ENCODE results near the gene IFITM5.
"Not testable (repeated sequence)": the region's sequence is repeated elsewhere in the genome, so short reads cannot be mapped to it uniquely, and the experiment has no call there.

GRCh38 chr11:328516-329100, 29.3 kb upstream of the IFITM5 start:
- TF ChIP-seq CTCF (conservative IDR thresholded peaks at IDR 0.05; ENCODE audit: low read depth, low read length); SMC3 (IDR thresholded peaks at IDR 0.05; ENCODE audit: low read depth, low read length); ELK1 (IDR thresholded peaks at IDR 0.05; ENCODE audit: borderline replicate concordance, low read depth, low read length); USF2 (IDR thresholded peaks at IDR 0.05; ENCODE audit: low read depth, low read length); POLR2A (IDR thresholded peaks at IDR 0.05; ENCODE audit: low read depth, low read length); RAD21 (IDR thresholded peaks at IDR 0.05; ENCODE audit: low read length); MAZ (IDR thresholded peaks at IDR 0.05; ENCODE audit: borderline replicate concordance, low read depth, low read length); CHD1 (IDR thresholded peaks at IDR 0.05; ENCODE audit: low read depth, low read length); FOS (IDR thresholded peaks at IDR 0.05; ENCODE audit: low read depth, low read length): not testable (repeated sequence)
